ENCODE measurements around the gene ABHD16B. TPM values are rescaled to one million over a fixed set of nuclear protein-coding genes. Genes with fewer than 3 reads are reported as not detected.

Gene ABHD16B
- total and polyA plus RNA-seq, 2 of the 13 experiments (the other 11 are each of a cell fraction or from before 2014, with no cell fraction given) = not detected

DNA sequence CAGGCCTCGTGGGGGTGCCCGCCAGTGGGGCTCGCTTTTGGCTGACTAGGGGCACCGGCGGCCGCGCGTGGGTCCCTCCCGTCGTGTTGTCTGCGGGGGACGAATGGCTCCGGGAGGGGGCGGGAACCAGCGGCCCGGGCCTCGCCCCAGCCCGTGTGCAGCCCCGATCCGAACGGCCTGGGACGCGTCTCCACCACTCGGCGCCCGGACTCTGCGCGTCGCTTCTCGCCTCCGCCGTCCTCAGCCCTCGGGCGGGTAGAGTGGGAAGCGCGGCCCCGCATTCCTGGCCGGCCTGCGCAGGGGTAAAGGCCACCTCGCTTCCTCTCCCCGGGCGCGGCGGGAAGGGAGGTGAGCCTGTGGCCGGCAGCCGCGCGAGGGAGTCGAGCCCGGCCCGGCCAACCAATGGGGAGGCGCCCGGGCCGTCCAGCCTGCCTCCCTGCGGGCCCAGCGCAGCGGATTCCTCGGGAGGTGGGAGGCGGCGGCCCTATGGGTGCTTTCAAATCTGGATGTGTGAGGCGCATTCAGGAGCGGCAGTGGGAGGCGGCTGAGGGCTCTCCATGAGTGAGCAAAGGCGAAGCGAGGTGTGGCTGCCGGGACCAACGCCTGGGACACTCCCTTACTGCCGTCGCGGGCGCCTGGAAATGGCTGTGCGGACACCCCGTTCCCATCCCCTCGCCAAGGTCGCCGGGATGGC lies 29.2 kb upstream of the ABHD16B start (continued):
- TF ChIP-seq, protein P1, sequence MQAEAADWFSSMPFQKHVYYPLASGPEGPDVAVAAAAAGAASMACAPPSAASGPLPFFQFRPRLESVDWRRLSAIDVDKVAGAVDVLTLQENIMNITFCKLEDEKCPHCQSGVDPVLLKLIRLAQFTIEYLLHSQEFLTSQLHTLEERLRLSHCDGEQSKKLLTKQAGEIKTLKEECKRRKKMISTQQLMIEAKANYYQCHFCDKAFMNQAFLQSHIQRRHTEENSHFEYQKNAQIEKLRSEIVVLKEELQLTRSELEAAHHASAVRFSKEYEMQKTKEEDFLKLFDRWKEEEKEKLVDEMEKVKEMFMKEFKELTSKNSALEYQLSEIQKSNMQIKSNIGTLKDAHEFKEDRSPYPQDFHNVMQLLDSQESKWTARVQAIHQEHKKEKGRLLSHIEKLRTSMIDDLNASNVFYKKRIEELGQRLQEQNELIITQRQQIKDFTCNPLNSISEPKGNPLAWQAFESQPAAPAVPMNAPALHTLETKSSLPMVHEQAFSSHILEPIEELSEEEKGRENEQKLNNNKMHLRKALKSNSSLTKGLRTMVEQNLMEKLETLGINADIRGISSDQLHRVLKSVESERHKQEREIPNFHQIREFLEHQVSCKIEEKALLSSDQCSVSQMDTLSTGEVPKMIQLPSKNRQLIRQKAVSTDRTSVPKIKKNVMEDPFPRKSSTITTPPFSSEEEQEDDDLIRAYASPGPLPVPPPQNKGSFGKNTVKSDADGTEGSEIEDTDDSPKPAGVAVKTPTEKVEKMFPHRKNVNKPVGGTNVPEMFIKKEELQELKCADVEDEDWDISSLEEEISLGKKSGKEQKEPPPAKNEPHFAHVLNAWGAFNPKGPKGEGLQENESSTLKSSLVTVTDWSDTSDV (CRISPR knock-in tag; IDR thresholded peaks at IDR 0.05) = peak; percentile 91; the same call in 1 of the 2 replicates
- TF ChIP-seq MYC (CRISPR knock-in tag; IDR thresholded peaks at IDR 0.05; ENCODE audit: borderline replicate concordance) = peak; percentile 71
- peak; percentile 78; the same call in 1 of the 2 replicates for TF ChIP-seq TOPORS (CRISPR knock-in tag; IDR thresholded peaks at IDR 0.05)
- 0 out of 2 replicates have a peak, but pooled peaks have one; percentile 37 for TF ChIP-seq NFIB (CRISPR knock-in tag; IDR thresholded peaks at IDR 0.05; ENCODE audit: borderline replicate concordance)
- peak; percentile 22 for TF ChIP-seq RXRA (CRISPR knock-in tag; IDR thresholded peaks at IDR 0.05)
- peak; percentile 39; the same call in 1 of the 2 replicates for TF ChIP-seq GATAD2A (CRISPR knock-in tag; IDR thresholded peaks at IDR 0.05)
- TF ChIP-seq, protein P2, sequence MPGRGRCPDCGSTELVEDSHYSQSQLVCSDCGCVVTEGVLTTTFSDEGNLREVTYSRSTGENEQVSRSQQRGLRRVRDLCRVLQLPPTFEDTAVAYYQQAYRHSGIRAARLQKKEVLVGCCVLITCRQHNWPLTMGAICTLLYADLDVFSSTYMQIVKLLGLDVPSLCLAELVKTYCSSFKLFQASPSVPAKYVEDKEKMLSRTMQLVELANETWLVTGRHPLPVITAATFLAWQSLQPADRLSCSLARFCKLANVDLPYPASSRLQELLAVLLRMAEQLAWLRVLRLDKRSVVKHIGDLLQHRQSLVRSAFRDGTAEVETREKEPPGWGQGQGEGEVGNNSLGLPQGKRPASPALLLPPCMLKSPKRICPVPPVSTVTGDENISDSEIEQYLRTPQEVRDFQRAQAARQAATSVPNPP (CRISPR knock-in tag; IDR thresholded peaks at IDR 0.05) = 0 out of 2 replicates have a peak, but pooled peaks have one; percentile 19
- TF ChIP-seq, protein P3, sequence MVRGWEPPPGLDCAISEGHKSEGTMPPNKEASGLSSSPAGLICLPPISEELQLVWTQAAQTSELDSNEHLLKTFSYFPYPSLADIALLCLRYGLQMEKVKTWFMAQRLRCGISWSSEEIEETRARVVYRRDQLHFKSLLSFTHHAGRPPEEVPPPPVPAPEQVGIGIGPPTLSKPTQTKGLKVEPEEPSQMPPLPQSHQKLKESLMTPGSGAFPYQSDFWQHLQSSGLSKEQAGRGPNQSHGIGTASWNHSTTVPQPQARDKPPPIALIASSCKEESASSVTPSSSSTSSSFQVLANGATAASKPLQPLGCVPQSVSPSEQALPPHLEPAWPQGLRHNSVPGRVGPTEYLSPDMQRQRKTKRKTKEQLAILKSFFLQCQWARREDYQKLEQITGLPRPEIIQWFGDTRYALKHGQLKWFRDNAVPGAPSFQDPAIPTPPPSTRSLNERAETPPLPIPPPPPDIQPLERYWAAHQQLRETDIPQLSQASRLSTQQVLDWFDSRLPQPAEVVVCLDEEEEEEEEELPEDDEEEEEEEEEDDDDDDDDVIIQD (CRISPR knock-in tag; IDR thresholded peaks at IDR 0.05; ENCODE audit: low read depth) = 0 out of 2 replicates have a peak, but pooled peaks have one; percentile 9
- TF ChIP-seq IRX3 (CRISPR knock-in tag; IDR thresholded peaks at IDR 0.05; ENCODE audit: borderline replicate concordance, low read depth) = 0 out of 2 replicates have a peak, but pooled peaks have one; percentile 66
- no peak for TF ChIP-seq ATF1 (CRISPR knock-in tag; IDR thresholded peaks at IDR 0.05)
- TF ChIP-seq FIP1L1 (IDR thresholded peaks at IDR 0.05; ENCODE audit: borderline replicate concordance, insufficient read depth, low read depth, low read length) = 0 out of 2 replicates have a peak, but pooled peaks have one; percentile 44
- TF ChIP-seq KLF11 (CRISPR knock-in tag; IDR thresholded peaks at IDR 0.05) = no peak
- 0 out of 2 replicates have a peak, but pooled peaks have one; percentile 34 for TF ChIP-seq ZNF792 (CRISPR knock-in tag; IDR thresholded peaks at IDR 0.05)
- TF ChIP-seq MTF1 (CRISPR knock-in tag; IDR thresholded peaks at IDR 0.05) = 0 out of 2 replicates have a peak, but pooled peaks have one; percentile 26
- peak; percentile 44; the same call in 1 of the 2 replicates for TF ChIP-seq MEF2D (CRISPR knock-in tag; IDR thresholded peaks at IDR 0.05)
- TF ChIP-seq ZNF34 (CRISPR knock-in tag; IDR thresholded peaks at IDR 0.05; ENCODE audit: borderline replicate concordance) = no peak
- TF ChIP-seq ZNF547 (CRISPR knock-in tag; IDR thresholded peaks at IDR 0.05) = peak; percentile 97
- TF ChIP-seq SAP130 (CRISPR knock-in tag; IDR thresholded peaks at IDR 0.05; ENCODE audit: low read depth) = 0 out of 2 replicates have a peak, but pooled peaks have one; percentile 56
- TF ChIP-seq CCAR2 (optimal IDR thresholded peaks at IDR 0.05; ENCODE audit: low read depth, low read length) = no peak
- TF ChIP-seq, protein P4, sequence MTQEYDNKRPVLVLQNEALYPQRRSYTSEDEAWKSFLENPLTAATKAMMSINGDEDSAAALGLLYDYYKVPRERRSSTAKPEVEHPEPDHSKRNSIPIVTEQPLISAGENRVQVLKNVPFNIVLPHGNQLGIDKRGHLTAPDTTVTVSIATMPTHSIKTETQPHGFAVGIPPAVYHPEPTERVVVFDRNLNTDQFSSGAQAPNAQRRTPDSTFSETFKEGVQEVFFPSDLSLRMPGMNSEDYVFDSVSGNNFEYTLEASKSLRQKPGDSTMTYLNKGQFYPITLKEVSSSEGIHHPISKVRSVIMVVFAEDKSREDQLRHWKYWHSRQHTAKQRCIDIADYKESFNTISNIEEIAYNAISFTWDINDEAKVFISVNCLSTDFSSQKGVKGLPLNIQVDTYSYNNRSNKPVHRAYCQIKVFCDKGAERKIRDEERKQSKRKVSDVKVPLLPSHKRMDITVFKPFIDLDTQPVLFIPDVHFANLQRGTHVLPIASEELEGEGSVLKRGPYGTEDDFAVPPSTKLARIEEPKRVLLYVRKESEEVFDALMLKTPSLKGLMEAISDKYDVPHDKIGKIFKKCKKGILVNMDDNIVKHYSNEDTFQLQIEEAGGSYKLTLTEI (CRISPR knock-in tag; conservative IDR thresholded peaks at IDR 0.05) = no peak
- TF ChIP-seq ARNTL (CRISPR knock-in tag; IDR thresholded peaks at IDR 0.05) = 0 out of 2 replicates have a peak, but pooled peaks have one; percentile 18

All from HepG2 (cell line).